Liver (tissue), 9 donors: Measurements from ENCODE around the gene ANKRD13D. TPM values are rescaled to one million over a fixed set of nuclear protein-coding genes. Genes with fewer than 3 reads are reported as not detected.
A peak's percentile ranks its signal among the peaks of the same experiment; 100 is the strongest.

ENCODE experiments used
- DNase-seq: peaks from one replicate; pipeline ENCODE4 v3.0.0-alpha.2; 2017; ENCODE audit warnings: low spot score
- H3K27ac ChIP-seq, 2 donors: one replicate each; pipeline ENCODE4 v1.7.0; 2013; ENCODE audit warnings: inconsistent platforms in 2 of 2, low read length in 2 of 2, control low read depth in 1 of 2, low read depth in 1 of 2, mild to moderate bottlenecking in 1 of 2
- H3K27me3 ChIP-seq, 4 donors: one replicate each; pipeline versions ENCODE4 v1.6.1 to v1.7.0; 2013; ENCODE audit warnings: low read length in 3 of 4, inconsistent platforms in 1 of 4, mild to moderate bottlenecking in 1 of 4, moderate library complexity in 1 of 4; ENCODE audit not compliant: control insufficient read depth in 4 of 4, insufficient read depth in 4 of 4
- H3K36me3 ChIP-seq, 4 donors: one replicate each; pipeline versions ENCODE4 v1.6.1 to v1.7.0; 2013; ENCODE audit warnings: low read length in 3 of 4, mild to moderate bottlenecking in 3 of 4, low read depth in 1 of 4, moderate library complexity in 1 of 4; ENCODE audit not compliant: control insufficient read depth in 4 of 4, insufficient read depth in 3 of 4
- H3K4me1 ChIP-seq, 4 donors: one replicate each; pipeline versions ENCODE4 v1.6.1 to v1.7.0; 2013; ENCODE audit warnings: low read length in 3 of 4, mild to moderate bottlenecking in 3 of 4, moderate library complexity in 1 of 4; ENCODE audit not compliant: control insufficient read depth in 4 of 4, insufficient read depth in 4 of 4
- H3K4me3 ChIP-seq, 3 donors: one replicate each; pipeline versions ENCODE4 v1.6.1 to v1.7.0; 2013; ENCODE audit warnings: low read length in 3 of 3, control low read depth in 1 of 3, low read depth in 1 of 3, mild to moderate bottlenecking in 1 of 3
- H3K9ac ChIP-seq, 2 donors: one replicate each; pipeline ENCODE4 v1.7.0; 2013; ENCODE audit warnings: low read length in 2 of 2, mild to moderate bottlenecking in 2 of 2, moderate library complexity in 2 of 2, control low read depth in 1 of 2, low read depth in 1 of 2
- H3K9me3 ChIP-seq, 4 donors: one replicate each; pipeline versions ENCODE4 v1.6.1 to v1.7.0; 2013; ENCODE audit warnings: low read length in 3 of 4; ENCODE audit not compliant: control insufficient read depth in 4 of 4
- FOXA1 ChIP-seq: IDR thresholded peaks from 2 replicates; pipeline ENCODE4 v1.6.1; 2016; ENCODE audit warnings: antibody characterized with exemption
- FOXA2 ChIP-seq: IDR thresholded peaks from 2 replicates; pipeline ENCODE4 v1.6.1; 2016; ENCODE audit warnings: antibody characterized with exemption
- HNF4A ChIP-seq, 2 donors: conservative IDR thresholded peaks; 2 replicates each; pipeline ENCODE4 v1.6.1; 2016; ENCODE audit warnings: antibody characterized with exemption in 2 of 2, mild to moderate bottlenecking in 2 of 2
- HNF4G ChIP-seq: IDR thresholded peaks from 2 replicates; pipeline ENCODE4 v1.6.1; 2016; ENCODE audit warnings: antibody characterized with exemption
- JUND ChIP-seq, 2 donors: IDR thresholded peaks; 2 replicates each; pipeline ENCODE4 v1.6.1; 2016; ENCODE audit warnings: antibody characterized with exemption in 2 of 2
- NR2F2 ChIP-seq: IDR thresholded peaks from 2 replicates; pipeline ENCODE4 v1.6.1; 2016; ENCODE audit warnings: antibody characterized with exemption
- RXRA ChIP-seq, 2 donors: IDR thresholded peaks; 2 replicates each; pipeline ENCODE4 v1.6.1; 2017 to 2018; ENCODE audit warnings: antibody characterized with exemption in 2 of 2, mild to moderate bottlenecking in 1 of 2
- SP1 ChIP-seq: IDR thresholded peaks from 2 replicates; pipeline ENCODE4 v1.6.1; 2018; ENCODE audit warnings: antibody characterized with exemption, mild to moderate bottlenecking
- YY1 ChIP-seq: IDR thresholded peaks from 2 replicates; pipeline ENCODE4 v1.6.1; 2016; ENCODE audit warnings: antibody characterized with exemption, mild to moderate bottlenecking
- WGBS: extraction: QIAGEN DNeasy Blood & Tissue Kit; methylation state at CpG from one replicate; pipeline ENCODE4 v1.1.7; 2013; 5-methylcytosine and 5-hydroxymethylcytosine counted together
- polyA plus RNA-seq, 2 donors: library from polyadenylated mRNA; stranded (reverse) in 1 of 2; unstranded in 1 of 2; fragments of 200-250 nt in 1 of 2; fragments of >200 nt in 1 of 2; fragmentation: Nextera tagmentation in 1 of 2; extraction: Ambion mirVana in 1 of 2; gene quantifications; one replicate each; pipeline versions ENCODE4 v1.2.1 to v1.2.3, GENCODE V29; 2013 to 2015
- total RNA-seq, 2 donors: library from RNA; depleted of rRNA; stranded (reverse); fragments of >200 nt; gene quantifications; one replicate each; pipeline ENCODE4 v1.2.3, GENCODE V29; 2014
- TF ChIP-seq, protein P1 (sequence below): IDR thresholded peaks from 2 replicates; pipeline ENCODE4 v1.6.1; 2016; ENCODE audit warnings: antibody characterized with exemption
- TF ChIP-seq, protein P2 (sequence below): fragments of 150-350 bp; IDR thresholded peaks from 2 replicates; pipeline ENCODE4 v1.5.1; 2017; ENCODE audit warnings: improper control_type of control experiment, low read depth, low read length; ENCODE audit not compliant: missing input control
- donor health status: healthy.
- donor health status: healthy.
- donor health status: healthy.
- donor health status: healthy.
- donor health status: healthy.

Gene ANKRD13D
- total and polyA plus RNA-seq, 4 donors = 5.5 to 15.0 (median 5.9) TPM

DNA sequence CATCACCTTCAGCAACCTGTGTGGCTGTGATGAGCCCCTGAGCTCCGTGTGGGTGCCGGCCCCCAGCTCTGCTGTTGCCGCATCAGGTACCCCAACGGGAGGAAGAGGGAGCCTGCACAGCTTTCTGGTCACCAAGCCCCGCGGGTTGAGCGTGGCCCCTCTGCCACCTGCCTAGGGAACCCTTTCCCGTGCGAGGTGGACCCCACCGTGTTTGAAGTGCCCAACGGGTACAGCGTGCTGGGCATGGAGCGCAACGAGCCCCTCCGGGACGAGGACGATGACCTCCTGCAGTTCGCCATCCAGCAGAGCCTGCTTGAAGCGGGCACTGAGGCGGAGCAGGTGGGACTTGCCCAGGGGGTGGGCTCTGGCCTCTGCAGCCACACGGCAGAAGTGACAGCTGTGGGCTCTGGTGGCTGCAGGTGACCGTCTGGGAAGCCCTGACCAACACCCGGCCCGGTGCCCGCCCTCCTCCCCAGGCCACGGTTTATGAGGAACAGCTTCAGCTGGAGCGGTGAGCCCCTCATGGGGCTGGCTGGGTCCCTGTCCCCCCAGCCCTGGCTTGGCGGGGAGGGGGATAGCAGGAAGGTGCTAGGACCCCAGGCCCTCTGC lies 12.3 kb downstream of the ANKRD13D start:
- H3K9me3 ChIP-seq = no peaks in the 10 kb centered on the region
- H3K4me1 ChIP-seq = peaks cover 13 to 35% (median 20%) of the 10 kb centered on the region in 4 donors
- H3K27ac ChIP-seq = no peak overlapping the region
- peaks cover 5 to 16% (median 8%) of the 10 kb centered on the region in 4 donors for H3K36me3 ChIP-seq
- H3K27me3 ChIP-seq = no peaks in the 10 kb centered on the region
- TF ChIP-seq FOXA1 (no peak), YY1 (no peak), HNF4G (no peak), JUND (IDR thresholded peaks at IDR 0.05) (no peak), HNF4A (conservative IDR thresholded peaks at IDR 0.05) (no peak), FOXA2 (no peak), RXRA (IDR thresholded peaks at IDR 0.05) (no peak)
- TF ChIP-seq, protein P1, sequence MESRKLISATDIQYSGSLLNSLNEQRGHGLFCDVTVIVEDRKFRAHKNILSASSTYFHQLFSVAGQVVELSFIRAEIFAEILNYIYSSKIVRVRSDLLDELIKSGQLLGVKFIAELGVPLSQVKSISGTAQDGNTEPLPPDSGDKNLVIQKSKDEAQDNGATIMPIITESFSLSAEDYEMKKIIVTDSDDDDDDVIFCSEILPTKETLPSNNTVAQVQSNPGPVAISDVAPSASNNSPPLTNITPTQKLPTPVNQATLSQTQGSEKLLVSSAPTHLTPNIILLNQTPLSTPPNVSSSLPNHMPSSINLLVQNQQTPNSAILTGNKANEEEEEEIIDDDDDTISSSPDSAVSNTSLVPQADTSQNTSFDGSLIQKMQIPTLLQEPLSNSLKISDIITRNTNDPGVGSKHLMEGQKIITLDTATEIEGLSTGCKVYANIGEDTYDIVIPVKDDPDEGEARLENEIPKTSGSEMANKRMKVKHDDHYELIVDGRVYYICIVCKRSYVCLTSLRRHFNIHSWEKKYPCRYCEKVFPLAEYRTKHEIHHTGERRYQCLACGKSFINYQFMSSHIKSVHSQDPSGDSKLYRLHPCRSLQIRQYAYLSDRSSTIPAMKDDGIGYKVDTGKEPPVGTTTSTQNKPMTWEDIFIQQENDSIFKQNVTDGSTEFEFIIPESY = no peak
- DNase-seq = no peak
- WGBS = 95% methylated on average over 28 of the region's 28 CpGs
- H3K4me3 ChIP-seq = no peak overlapping the region
- H3K9ac ChIP-seq = no peak overlapping the region

DNA sequence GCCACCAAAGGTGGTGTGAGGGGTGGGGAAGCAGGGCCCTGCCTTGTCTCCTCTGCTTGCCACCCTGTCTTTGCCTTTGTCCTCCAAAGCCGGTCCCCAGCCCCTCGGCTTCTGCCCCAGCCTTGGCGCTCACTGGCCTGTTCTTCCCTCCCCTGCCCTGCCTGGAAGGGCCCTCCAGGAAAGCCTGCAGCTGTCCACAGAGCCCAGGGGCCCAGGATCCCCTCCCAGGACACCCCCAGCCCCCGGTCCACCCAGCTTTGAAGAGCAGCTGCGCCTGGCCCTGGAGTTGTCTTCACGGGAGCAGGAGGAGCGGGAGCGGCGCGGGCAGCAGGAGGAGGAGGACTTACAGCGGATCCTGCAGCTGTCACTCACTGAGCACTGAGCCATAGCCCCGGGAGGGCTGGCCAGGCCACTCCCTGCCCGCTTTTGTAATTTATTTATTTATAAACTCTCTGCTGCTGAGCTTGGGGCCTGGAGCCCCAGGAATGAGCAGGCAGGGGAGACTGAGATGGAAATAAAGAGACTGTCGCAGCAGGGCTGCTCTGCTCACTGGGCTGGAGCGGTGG lies 12.9 kb downstream of the ANKRD13D start:
- TF ChIP-seq, protein P1 = no peak
- TF ChIP-seq FOXA1 (no peak), HNF4G (no peak), NR2F2 (no peak), YY1 (no peak), SP1 (no peak)
- TF ChIP-seq, protein P2, sequence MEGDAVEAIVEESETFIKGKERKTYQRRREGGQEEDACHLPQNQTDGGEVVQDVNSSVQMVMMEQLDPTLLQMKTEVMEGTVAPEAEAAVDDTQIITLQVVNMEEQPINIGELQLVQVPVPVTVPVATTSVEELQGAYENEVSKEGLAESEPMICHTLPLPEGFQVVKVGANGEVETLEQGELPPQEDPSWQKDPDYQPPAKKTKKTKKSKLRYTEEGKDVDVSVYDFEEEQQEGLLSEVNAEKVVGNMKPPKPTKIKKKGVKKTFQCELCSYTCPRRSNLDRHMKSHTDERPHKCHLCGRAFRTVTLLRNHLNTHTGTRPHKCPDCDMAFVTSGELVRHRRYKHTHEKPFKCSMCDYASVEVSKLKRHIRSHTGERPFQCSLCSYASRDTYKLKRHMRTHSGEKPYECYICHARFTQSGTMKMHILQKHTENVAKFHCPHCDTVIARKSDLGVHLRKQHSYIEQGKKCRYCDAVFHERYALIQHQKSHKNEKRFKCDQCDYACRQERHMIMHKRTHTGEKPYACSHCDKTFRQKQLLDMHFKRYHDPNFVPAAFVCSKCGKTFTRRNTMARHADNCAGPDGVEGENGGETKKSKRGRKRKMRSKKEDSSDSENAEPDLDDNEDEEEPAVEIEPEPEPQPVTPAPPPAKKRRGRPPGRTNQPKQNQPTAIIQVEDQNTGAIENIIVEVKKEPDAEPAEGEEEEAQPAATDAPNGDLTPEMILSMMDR = no peak
- DNase-seq = no peak
- WGBS = 38% methylated on average over 15 of the region's 15 CpGs
- no peaks in the 10 kb centered on the region for H3K27me3 ChIP-seq
- H3K36me3 ChIP-seq = peaks cover 5 to 18% (median 8%) of the 10 kb centered on the region in 4 donors
- peak overlapping the region; percentile 71 to 88 (median 83) for H3K4me3 ChIP-seq
- H3K9ac ChIP-seq = peak overlapping the region in 1 of 2 donors; percentile 62
- no peaks in the 10 kb centered on the region for H3K9me3 ChIP-seq
- peak overlapping the region; percentile 74 to 75 for H3K27ac ChIP-seq
- H3K4me1 ChIP-seq = peaks cover 13 to 35% (median 20%) of the 10 kb centered on the region in 4 donors
